Ectodermal cell (in vitro differentiated cells): Measurements from ENCODE around the gene GOLGA3.
"Not testable (repeated sequence)": the region's sequence is repeated elsewhere in the genome, so short reads cannot be mapped to it uniquely, and the experiment has no call there.

ENCODE experiments used
- H3K27ac ChIP-seq: 2 replicates; pipeline ENCODE4 v1.7.0; 2013; ENCODE audit warnings: mild to moderate bottlenecking, low read depth, low read length; ENCODE audit not compliant: insufficient read depth, poor library complexity, severe bottlenecking
- H3K27me3 ChIP-seq: 2 replicates; pipeline ENCODE4 v1.7.0; 2013; ENCODE audit warnings: mild to moderate bottlenecking, low read length; ENCODE audit not compliant: insufficient read depth, control insufficient read depth, poor library complexity, severe bottlenecking
- H3K36me3 ChIP-seq: one replicate; pipeline ENCODE4 v1.7.0; 2013; ENCODE audit warnings: low read length; ENCODE audit not compliant: control insufficient read depth, insufficient read depth
- H3K4me1 ChIP-seq: one replicate; pipeline ENCODE4 v1.7.0; 2013; ENCODE audit warnings: low read length; ENCODE audit not compliant: control insufficient read depth, insufficient read depth
- H3K4me3 ChIP-seq: 2 replicates; pipeline ENCODE4 v1.7.0; 2013; ENCODE audit warnings: low read depth, low read length, control low read depth; ENCODE audit not compliant: insufficient read depth
- H3K9me3 ChIP-seq: 2 replicates; pipeline ENCODE4 v1.7.0; 2013; ENCODE audit warnings: mild to moderate bottlenecking, low read length, moderate library complexity; ENCODE audit not compliant: control insufficient read depth
- WGBS, 2 experiments: methylation state at CpG; one replicate each; pipeline ENCODE4 v1.1.7; 2013; ENCODE audit warnings: missing lambda C conversion rate in 2 of 2; 5-methylcytosine and 5-hydroxymethylcytosine counted together

Gene GOLGA3

DNA sequence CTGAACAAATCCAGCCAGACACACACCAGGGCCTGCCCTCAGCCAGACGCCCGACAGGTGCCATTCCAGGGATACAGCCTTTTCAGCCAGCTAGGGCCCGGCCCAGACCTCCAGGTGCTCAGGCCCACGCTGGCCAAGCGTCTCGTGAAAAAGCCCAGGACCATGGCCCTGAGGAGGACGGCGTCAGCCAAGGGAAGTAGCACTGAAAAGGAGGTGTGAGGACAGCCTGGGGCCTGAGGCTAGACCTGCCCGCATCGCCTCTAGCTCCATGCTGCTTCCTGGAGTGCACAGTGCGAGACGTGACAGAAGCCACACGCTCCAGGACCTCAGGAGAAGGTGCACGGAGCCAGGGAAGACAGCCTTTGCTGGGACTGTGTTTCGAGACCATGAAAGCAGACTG is 29.8 kb downstream of the GOLGA3 start:
- no peaks in the 10 kb centered on the region for H3K27me3 ChIP-seq
- no peaks in the 10 kb centered on the region for H3K4me1 ChIP-seq
- no peaks in the 10 kb centered on the region for H3K9me3 ChIP-seq
- no peak overlapping the region for H3K4me3 ChIP-seq
- H3K36me3 ChIP-seq, result peaks cover 52% of the 10 kb centered on the region
- WGBS, 2 experiments, result 95 to 96% methylated on average over 15 of the region's 15 CpGs
- H3K27ac ChIP-seq, result no peak overlapping the region

DNA sequence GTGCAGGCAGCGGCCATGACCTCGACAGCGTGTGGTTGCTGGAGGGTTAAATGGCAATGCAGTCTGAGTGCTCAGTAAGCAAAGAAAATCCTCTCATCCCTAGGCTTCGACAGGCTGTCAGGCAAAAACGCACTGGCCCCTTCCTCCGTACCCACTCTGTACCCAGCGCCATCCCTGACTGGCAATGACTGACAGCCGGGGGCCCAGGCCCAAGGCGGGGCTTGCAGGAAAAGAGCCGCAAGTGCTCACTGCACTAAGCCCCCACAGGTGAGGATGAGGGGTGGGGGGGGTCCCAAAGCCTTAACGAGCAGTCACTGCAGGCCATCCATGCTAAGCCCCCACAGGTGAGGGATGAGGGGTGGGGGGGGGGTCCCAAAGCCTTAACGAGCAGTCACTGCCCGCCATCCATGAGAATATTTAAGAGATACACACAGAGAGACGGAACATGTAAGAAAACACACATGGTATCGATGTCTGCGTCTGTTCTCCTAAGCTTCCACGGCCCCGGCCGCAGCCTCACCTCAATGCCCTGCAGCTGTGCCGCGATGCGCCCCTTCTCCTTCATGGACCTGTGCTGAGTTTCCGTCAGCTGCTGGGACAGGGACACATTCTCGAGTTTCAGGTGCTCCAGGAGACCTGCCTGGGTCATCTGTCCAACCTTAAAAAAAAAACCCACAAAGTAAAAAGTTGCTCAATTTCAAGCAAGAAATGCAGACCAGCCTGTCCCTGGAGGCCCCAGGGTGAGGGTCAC is 30.7 kb downstream of the GOLGA3 start:
- no peak overlapping the region for H3K4me3 ChIP-seq
- peaks cover 45% of the 10 kb centered on the region for H3K36me3 ChIP-seq
- H3K27me3 ChIP-seq, result no peaks in the 10 kb centered on the region
- H3K27ac ChIP-seq, result no peak overlapping the region
- H3K9me3 ChIP-seq, result no peaks in the 10 kb centered on the region
- 95 to 96% methylated on average over 24 of the region's 24 CpGs for WGBS, 2 experiments
- no peaks in the 10 kb centered on the region for H3K4me1 ChIP-seq

DNA sequence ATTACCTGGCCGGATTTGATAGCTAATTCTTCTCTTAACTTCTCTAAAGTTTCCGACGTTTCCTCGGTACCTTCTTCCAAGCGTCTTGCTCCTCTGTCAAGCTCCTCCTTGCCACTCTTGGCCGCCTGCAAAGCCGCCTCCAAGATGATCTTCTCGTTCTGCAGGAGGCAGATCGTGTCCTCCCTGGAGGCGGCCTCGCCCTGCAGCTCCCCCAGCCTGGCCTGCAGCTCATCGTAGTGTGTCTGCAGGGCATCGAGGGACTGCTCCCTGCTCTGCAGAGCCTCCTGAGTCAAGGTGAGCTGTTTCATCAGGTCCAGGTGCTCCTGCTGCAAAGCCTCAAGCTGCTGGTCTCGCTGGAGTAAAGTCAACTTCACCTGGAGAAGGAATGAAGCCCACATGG is 32.8 kb downstream of the GOLGA3 start:
- Histone ChIP-seq H3K4me3 (no peak overlapping the region), H3K27me3 (no peaks in the 10 kb centered on the region), H3K4me1 (no peaks in the 10 kb centered on the region), H3K27ac (no peak overlapping the region), H3K9me3 (no peaks in the 10 kb centered on the region), H3K36me3 (peaks cover 31% of the 10 kb centered on the region)
- WGBS, 2 experiments, result 95 to 96% methylated on average over 14 of the region's 14 CpGs

- H3K4me3 ChIP-seq, H3K27ac ChIP-seq, H3K4me1 ChIP-seq, H3K27me3 ChIP-seq, H3K9me3 ChIP-seq: not testable (repeated sequence)
- H3K36me3 ChIP-seq, result peaks cover 20% of the 10 kb centered on the region
- 91 to 96% methylated on average over 2 of the region's 2 CpGs for WGBS, 2 experiments
Measured at GRCh38 chr12:132791940-132792339, 36.7 kb downstream of the GOLGA3 start.

GRCh38 chr12:132789099-132789471 is 39.6 kb downstream of the GOLGA3 start:
- peaks cover 24% of the 10 kb centered on the region for H3K36me3 ChIP-seq
- H3K27me3 ChIP-seq, result no peaks in the 10 kb centered on the region
- H3K4me3 ChIP-seq, result no peak overlapping the region
- H3K4me1 ChIP-seq, result no peaks in the 10 kb centered on the region
- no peaks in the 10 kb centered on the region for H3K9me3 ChIP-seq
- H3K27ac ChIP-seq, result no peak overlapping the region
- 95 to 96% methylated on average over 21 of the region's 21 CpGs for WGBS, 2 experiments

DNA sequence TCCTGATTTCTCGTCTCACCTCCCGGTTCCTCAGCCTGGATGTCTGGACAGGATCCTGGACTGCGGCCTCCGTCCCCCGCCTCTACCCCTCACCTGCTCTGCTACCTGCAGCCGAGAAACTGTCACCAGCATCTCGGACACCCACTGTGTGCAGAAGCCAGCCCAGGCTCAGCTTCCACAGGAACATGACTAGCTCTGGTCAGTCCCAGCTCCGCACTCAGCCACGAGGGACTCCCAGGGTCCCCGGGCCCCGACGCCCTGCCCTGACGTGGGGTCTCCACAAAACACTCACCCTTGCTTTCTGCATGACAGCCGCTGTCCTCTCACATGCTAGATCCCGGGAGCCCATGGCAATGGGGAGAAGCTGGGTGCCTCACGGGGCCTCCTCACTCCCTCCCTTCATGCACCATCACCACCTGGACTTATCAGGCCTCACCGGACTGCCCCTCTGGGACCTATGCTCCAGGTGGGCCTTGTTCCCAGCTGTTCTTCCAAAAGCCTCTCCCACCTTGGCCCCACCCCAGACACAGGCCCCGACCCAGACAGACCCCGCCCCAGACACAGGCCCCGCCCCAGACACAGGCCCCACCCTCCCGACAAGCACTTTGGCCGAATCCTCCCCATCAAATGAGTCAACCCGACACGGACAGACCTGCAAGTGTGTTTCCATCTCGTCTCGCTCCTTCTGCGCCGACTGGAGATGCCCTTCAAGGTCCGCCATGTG is 40.1 kb downstream of the GOLGA3 start:
- 94% methylated on average over 29 of the region's 29 CpGs for WGBS, 2 experiments
- H3K36me3 ChIP-seq, result peaks cover 24% of the 10 kb centered on the region
- no peak overlapping the region for H3K4me3 ChIP-seq
- no peak overlapping the region for H3K27ac ChIP-seq
- no peaks in the 10 kb centered on the region for H3K9me3 ChIP-seq
- H3K27me3 ChIP-seq, result no peaks in the 10 kb centered on the region
- H3K4me1 ChIP-seq, result no peaks in the 10 kb centered on the region

GRCh38 chr12:132787877-132788276 is 40.8 kb downstream of the GOLGA3 start:
- no peaks in the 10 kb centered on the region for H3K27me3 ChIP-seq
- H3K4me3 ChIP-seq, result no peak overlapping the region
- WGBS, 2 experiments, result 96% methylated on average over 15 of the region's 15 CpGs
- H3K27ac ChIP-seq, result no peak overlapping the region
- H3K9me3 ChIP-seq, result no peaks in the 10 kb centered on the region
- peaks cover 24% of the 10 kb centered on the region for H3K36me3 ChIP-seq
- H3K4me1 ChIP-seq, result no peaks in the 10 kb centered on the region

- Histone ChIP-seq H3K4me3 (no peak overlapping the region), H3K27me3 (no peaks in the 10 kb centered on the region), H3K27ac (no peak overlapping the region), H3K4me1 (no peaks in the 10 kb centered on the region), H3K9me3 (no peaks in the 10 kb centered on the region), H3K36me3 (peaks cover 33% of the 10 kb centered on the region)
- 92 to 95% methylated on average over 21 of the region's 21 CpGs for WGBS, 2 experiments
Measured at GRCh38 chr12:132786192-132786591, 42.5 kb downstream of the GOLGA3 start.

DNA sequence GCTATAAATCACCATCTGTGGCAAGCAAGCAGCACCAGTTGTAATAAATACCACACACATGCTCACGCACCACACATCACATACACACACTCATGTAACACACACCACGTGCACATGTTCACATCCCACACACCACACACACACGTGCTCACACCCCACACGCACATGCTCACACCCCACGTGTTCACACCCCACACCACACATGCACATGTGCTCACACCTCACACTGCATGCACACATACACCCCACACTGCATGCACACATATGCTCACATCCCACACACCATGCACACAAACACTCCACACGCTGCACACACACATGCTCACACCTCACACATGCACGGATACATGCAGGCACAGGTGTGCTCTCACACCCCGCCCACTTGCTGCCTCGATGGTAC is 44.1 kb downstream of the GOLGA3 start:
- Histone ChIP-seq H3K4me1 (no peaks in the 10 kb centered on the region), H3K27ac (no peak overlapping the region), H3K9me3 (no peaks in the 10 kb centered on the region), H3K36me3 (peaks cover 42% of the 10 kb centered on the region), H3K4me3 (no peak overlapping the region), H3K27me3 (no peaks in the 10 kb centered on the region)
- 93 to 96% methylated on average over 9 of the region's 9 CpGs for WGBS, 2 experiments

DNA sequence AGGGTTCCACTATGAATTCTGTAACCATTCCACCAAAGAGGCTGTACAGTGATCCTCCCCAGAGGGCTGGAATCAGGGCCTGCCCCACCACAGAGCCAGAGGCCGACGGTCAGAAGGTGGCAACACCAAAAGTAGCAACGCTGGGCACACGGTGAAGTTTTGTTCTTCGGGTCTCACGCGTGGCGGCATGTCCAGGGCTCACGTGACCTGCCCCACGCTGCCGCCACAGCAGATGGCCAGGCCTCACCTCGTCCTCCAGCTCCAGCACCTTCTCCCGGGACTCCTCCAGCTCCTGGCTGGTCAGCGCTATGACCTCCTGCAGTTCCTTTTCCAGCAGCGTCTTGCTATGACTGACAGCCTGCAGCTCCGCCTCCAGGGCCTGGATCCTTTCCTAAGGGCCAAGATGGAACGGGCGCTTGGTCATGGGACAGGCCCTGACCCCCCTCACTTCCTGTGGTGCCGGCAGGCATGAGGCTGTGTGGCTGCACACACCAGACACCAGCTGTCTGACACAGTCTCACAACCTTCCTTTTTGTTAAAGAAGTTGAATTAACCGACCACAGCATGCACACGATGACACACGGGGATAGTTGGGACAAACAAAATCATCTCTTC is 44.6 kb downstream of the GOLGA3 start:
- no peaks in the 10 kb centered on the region for H3K9me3 ChIP-seq
- peaks cover 38% of the 10 kb centered on the region for H3K36me3 ChIP-seq
- H3K4me3 ChIP-seq, result no peak overlapping the region
- H3K4me1 ChIP-seq, result no peaks in the 10 kb centered on the region
- no peaks in the 10 kb centered on the region for H3K27me3 ChIP-seq
- no peak overlapping the region for H3K27ac ChIP-seq
- WGBS, 2 experiments, result 92 to 94% methylated on average over 22 of the region's 22 CpGs
